ENCODE results near the gene CCSER1.
"Not testable (repeated sequence)": the region's sequence is repeated elsewhere in the genome, so short reads cannot be mapped to it uniquely, and the experiment has no call there.

The CCSER1 gene

DNA sequence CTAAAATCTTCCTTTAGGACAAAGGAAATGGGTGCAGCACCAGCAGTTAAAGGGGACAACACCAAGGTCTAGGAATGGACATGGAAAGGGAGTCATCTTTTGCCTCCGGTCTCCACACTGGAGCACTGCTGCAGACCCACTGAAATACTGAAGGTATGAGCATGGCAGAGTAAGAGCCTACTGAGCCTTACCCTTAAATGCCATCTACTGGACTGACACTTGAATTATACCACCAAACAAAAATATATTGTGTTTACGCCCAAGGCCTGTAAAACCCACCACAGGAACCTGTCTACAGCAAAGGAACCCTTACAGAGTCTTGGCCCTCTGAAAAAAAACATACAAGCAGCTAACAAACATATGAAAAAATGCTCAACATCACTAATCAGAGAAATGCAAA, 443.4 kb downstream of the CCSER1 start:
- DNase-seq (ENCODE audit: low read depth): no peak

DNA sequence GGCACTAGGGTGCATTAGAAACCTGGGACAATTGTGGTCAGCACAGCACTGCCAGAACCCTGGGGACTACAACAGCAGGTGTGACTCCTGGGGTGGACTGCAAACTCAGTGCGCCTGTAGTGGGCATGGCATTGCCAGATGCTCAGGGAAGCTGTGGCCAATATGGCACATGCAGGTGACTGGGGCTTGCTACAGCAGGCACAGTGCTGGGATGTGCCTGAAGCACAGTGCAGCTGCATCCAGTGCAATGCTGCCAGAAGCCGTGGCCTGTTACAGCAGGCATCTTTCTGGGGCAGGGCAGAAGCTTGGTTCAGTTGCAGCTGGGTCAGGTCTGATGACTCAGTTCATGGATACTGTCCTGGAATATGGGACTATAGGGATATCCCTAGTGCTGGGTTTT, 445.8 kb downstream of the CCSER1 start:
- no peak for DNase-seq (ENCODE audit: low read depth)

DNA sequence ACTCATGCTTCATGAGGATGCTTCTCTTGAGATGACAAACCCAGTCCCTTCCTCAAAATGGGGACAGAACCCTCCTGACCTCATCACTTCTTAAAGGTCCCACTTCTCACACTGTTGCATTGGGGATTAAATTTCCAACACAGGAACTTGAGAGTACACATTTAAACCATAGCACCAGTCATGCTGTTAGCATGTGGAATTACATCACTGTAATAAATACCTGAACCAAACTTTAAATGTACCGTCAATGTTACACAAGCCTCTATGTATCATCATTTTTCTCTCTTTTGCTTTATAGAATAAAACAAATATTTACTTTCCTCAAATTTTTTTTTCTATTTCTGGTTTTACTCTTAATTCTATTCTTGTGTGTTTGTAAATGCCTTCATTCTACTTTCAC, 448.2 kb downstream of the CCSER1 start:
- DNase-seq (ENCODE audit: low read depth): no peak

DNA sequence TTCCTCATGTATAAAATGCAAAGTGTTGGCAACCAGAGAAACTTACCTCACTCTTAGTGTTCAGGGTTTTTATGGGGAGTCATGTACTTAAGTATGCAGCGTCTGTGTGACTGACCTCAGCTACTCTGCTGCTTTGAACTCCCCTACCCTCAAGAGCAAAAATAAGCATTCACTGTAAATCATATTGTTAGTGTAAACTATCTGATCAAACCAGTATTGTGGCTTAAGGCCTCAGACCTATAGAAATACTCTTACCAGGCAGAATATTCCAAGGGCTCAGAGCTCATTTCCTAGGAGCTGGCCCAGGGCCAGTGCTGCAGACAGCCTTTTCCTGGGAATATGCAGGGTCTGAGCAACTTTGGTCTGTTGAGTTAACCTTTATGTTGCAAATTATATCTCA, 453.1 kb downstream of the CCSER1 start:
- no peak for DNase-seq (ENCODE audit: low read depth)

DNA sequence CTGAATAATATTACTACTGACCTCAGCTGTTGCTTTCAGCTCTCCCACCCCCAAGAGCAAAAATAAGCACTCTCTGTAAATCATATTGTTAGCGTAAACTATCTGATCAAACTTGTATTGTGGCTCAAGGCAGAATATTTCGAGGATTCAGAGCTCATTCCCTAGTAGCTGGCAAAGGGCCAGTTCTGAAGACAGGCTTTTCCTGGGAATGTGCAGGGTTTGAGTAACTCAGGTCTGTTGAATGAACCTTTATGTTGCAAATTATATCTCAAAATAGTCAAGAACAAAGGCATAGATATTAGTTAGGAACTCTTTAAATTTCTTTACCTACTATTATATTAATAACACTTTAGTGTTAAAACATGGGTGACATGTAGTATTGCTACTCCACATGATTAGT, 454.9 kb downstream of the CCSER1 start:
- no peak for DNase-seq (ENCODE audit: low read depth)

DNA sequence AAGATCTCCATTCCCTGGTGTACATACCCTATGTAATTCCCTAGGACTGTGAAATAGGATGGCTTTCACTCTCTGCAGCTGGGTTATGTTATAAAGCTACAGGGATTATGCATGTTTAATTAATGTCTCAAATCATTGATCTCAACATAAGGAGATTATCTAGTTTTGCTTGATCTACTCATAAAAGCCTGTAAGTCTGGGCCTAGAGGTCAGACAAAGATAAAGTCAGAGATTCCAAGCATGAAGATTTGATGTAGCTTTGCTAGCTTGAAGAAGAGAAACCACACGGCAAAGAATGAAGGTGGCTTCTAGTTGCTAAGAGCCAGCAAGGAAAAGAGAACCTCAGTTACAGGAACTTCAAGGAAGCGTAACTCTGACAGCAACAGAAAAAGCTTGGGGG, 456.9 kb downstream of the CCSER1 start:
- no peak for DNase-seq (ENCODE audit: low read depth)

DNA sequence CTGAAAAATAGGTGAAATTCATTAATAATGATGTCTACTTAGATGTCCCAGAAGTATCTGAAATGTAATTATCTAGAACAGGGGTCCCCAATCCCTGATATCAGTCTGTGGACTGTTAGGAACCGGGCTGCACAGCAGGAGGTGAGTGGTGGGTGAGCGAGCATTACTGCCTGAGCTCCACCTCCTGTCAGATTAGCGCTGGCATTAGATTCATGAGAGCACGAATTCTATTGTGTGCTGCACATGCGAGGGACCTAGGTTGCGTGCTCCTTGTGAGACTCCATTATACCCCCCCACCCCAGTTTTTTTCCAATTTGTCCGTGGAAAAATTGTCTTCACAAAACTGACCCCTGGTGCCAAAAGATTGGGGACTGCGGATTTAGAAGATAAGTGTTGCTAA, 458.8 kb downstream of the CCSER1 start:
- no peak for DNase-seq (ENCODE audit: low read depth)

DNA sequence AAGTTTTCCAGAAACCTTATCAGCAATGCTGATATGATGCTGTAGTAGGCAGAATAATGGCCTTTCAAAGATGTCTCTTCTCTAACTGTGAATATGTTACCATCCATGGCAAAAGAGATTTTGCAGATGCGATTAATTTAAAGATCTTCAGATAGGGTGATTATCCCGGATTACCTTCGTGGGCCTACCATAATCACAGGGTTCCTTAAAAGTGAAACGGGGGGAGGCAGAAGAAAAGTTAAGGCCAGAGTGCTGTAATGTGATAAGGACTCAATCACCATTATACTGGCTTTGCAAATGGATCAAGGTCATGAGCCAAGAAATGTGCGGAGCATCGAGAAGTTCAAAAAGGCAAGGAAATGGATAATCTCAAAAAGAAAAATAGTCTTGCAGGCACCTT, 459.6 kb downstream of the CCSER1 start:
- DNase-seq (ENCODE audit: low read depth): no peak

DNA sequence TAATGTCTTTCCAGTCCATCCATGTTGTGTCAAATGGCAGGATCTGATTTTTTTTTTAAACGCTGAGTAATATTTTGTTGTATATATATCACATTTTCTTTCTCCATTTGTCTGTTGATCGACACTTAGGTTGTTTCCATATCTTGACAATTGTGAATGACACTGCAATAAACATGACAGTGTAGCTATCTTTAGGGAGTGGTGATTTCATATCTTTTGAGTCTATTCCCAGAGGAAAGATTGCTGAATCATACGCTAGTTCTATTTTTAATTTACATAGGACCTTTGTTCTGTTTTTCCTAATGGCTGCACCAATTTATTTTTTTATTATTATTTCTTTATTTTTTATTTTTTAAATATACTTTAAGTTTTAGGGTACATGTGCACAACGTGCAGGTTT, 470.7 kb downstream of the CCSER1 start:
- DNase-seq (ENCODE audit: low read depth): no peak

DNA sequence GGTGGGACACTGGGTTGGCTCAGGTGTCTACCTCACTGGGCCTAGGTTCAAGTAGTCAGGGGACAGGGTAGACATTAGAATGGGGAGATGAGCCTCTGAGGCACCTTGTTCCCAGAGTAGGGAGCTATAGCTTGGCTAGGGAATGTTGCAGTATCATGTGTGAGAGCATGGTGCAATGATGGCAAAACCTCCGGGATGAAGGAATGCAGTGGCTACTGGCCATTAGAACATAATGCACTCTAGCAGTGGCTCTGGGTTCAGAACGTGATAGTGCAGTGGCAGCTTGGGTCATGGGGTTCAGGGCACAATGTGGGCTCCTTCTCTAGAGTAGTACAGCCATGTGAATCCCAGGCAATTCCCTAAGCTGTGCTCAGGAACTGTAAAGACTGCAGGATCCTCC, 471.5 kb downstream of the CCSER1 start:
- DNase-seq (ENCODE audit: low read depth): no peak

DNA sequence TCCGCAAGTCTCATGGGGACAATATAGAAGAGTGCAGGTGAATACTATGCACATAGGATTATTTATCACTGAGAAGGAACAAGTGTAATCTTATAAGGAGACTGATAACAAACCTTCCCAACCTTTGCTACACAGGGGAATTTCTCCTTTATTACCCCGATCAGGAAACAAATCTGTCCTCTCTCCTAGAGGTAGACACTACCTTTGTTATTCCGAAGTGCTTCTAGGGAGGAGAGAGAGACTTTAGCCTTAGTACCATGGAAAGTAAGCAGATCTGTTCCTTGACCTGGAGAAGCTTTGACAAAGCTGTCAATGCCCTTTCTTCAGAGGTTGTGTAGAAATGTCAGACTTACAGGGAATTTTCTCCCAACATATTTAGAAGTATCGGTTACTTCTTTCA, 475.5 kb downstream of the CCSER1 start:
- no peak for DNase-seq (ENCODE audit: low read depth)

DNA sequence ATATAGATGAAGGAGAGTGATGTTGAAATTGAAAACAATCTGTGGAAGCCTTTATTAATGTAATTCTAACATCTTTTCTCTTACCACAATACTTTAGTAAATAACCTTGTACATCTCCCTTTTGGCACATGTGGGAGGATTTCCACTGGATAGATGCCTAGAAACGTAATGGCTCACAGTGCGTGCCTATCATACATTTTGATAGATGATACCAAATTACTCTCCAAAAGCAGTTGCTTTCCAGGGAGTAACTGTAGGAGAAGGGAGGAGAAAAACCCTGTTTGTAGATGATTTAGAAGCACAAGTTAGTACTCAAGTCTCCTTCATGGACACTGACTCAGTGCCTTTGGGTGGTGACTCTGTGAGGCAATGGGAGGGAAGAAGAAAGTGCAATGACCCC, 476.3 kb downstream of the CCSER1 start:
- DNase-seq (ENCODE audit: low read depth): no peak

DNA sequence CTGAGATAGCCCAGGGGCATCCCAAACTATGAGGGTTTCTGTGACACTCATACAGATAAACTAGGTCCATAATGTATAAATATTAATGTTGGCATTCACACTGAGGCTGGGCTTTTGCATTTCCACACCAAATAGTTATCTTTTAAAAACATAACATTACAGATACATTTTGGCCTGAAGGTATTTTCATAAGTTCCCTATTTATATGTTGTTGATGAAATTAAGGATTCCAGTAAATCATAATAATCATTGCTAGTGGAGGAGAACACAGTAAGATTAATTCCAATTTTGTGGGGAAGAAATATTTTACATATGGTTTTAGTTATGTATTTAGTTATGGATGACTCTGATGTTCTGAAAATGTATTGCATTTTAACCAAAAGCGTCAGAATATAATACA, 479.6 kb downstream of the CCSER1 start:
- no peak for DNase-seq (ENCODE audit: low read depth)

DNA sequence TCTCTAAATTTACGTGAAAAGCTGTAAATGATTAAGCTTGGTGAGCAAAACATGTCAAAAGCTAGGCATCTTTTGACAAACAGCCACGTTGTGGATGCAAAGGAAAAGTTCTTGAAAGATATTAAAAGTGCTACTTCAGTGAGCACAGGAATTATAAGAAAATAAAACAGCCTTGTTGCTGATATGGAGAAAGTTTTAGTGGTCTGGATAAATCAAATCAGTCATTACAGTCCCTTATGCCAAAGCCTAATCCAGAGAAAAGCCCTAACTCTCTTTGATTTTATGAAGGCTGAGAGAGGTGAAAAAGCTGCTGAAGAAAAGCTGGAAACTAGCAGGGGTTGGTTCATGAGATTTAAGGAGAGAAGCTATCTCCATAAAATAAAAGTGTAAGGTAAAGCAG, 487.2 kb downstream of the CCSER1 start:
- DNase-seq (ENCODE audit: low read depth): no peak

DNA sequence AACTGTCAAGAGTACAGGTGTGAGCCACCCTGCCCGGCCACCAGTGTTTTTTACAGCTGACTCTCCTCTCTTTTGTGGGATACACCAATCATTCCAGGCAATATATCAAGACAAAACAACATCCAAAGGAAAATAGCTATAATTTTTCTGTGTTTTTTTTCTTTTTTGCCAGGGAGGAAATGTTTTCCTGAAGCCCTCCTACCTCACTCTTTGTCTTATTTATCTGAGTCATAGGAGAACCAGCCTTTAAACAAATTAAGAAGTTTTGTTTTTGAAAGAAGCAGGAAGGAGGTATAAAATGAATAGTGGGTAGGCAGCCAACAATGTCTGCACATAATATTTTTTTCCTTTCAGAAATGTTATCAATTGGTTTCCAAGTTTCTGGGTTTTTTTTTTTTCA, 493.9 kb downstream of the CCSER1 start:
- DNase-seq (ENCODE audit: low read depth): no peak

DNA sequence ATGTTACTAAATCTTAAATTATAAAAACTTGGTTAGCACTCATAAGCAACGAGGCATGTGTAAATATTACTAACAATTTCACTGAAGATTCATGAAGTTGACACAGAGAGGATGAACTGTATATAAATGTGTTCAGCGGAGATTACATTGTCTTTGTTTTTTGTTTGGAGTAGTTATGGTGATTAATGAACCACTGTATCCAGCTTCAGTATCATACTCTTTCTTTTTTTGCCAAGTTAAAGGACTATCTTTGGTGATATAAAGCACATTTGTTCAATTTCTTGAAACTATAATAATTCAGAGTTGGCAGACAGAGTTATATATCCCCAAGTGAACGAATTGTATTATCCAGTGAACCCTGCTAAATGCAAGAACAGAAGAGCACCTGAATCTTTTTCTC, 497.6 kb downstream of the CCSER1 start:
- DNase-seq (ENCODE audit: low read depth): no peak

DNA sequence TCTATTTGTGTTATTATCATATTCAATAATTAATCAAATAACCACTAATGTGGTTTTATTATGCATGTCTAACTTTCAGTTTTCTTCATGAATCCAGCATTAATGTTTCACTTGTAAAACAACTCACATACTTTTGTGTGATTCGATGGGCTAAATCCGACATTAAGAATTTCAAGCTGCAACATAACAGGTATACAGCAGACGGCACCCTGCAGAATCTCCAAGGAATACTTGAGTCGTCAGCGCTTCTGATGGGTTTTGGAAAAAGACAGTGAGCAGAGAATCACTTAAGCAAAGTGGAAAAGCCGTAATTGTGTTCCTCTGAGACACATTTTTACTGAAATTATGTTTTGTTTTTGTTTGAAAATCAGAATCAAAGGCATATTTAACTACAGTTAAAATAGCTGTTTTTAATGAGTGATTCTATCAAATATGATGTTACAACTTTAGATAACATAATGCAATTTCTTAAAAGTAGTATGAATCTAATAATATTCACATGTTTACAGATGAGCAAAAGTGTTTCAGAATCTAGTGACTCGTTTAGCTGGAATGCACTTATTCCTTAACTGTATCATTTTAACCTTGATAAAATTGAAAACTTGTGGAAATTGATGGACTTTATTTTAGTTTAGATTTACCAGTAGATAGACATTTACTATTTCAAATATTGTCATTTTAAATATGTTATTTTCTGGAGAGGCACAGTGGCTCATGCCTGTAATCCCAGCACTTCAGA, 514.8 kb downstream of the CCSER1 start:
- DNase-seq (ENCODE audit: low read depth): no peak

DNA sequence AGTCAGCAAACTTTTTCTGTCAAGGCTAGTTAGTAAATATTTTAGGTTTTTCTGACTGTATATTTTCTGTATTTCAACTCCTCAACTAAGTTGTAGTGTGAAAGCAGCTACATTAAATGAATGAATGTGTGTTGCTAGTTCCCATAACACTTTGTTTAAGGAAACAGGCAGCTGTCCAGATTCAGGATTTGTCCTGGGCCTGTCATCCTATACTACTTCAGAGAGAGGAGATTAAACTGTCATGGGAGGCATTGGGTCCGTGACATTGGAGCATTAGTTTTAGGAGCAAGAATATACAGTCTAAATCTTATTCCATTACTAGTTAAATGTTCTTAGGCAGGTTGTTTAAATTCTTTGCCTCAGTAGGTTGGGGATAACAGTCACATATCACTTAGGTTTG, 516.0 kb downstream of the CCSER1 start:
- no peak for DNase-seq (ENCODE audit: low read depth)

DNA sequence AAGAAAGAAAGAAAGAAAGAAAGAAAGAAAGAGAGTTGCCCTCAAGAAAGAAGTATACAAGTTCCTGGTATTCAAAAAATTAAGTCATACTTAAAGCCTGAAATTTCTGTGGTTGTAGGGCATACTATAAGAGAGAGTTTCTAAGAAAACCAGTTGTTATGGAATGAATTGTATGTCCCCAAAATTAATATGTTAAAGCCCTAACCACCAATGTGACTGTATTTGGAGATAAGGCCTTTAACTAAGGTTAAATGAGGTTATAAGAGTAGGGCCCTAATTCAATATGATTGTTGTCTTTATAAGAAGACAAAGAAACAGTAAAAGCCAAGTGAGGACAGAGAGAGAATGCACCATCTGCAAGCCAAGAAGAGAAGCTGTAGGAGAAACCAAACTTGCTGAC, 521.1 kb downstream of the CCSER1 start:
- no peak for DNase-seq (ENCODE audit: low read depth)

DNA sequence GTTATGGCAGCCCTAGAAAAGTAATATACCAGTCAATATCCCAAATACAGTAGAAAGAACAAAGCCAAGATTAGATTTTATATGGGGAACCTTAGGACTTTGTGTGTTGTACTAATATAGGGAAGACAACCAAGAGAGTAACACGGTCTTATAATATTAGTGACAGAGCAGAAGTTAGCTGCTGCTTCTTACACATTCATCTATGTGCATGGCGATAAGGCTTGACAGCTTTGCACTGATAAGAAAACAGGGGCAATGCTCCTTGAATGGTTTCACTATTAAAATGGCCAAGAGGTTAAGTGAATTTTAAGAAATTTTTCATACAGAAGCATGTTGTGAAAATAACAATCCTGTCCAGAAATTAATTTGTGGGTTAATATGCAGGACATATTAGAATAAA, 521.6 kb downstream of the CCSER1 start:
- DNase-seq (ENCODE audit: low read depth): no peak

DNA sequence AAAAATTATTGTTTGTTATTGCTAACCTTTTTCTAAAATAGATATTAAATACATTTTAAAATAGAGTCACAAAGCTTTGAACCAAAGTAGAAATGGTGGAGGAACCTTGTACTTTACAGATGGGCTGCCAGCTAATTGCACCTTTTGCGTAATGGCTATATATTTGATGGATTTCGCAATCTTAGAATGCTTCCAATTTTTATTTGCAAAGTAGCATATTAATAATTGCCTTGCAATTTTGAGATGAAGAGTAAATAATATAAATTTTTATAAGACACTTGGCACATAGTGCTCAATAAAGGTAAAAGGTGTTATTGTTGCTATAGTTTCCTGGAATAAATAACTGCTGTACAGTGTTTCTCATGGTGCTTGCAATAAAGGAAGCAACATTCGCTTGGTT, 533.5 kb downstream of the CCSER1 start:
- no peak for DNase-seq (ENCODE audit: low read depth)

DNA sequence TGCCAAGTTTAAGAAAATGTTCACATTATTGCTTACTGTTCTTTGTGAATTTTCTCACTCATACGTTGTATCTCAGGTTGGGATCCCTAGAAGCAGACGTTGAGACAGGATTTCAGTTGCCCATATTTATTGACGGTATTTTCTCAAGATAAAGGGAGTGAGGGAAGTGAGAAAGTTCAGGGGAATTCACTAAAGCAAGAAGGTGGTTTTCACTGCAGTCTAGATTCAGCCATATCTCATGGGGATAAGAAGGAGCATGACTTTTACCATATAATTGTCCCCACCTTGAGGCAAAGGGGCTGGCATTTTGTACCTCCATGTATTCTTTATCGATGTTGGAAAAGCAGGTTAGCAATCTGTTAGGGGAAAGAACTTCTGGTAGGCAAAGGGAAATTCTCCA, 543.0 kb downstream of the CCSER1 start:
- DNase-seq (ENCODE audit: low read depth): no peak

DNA sequence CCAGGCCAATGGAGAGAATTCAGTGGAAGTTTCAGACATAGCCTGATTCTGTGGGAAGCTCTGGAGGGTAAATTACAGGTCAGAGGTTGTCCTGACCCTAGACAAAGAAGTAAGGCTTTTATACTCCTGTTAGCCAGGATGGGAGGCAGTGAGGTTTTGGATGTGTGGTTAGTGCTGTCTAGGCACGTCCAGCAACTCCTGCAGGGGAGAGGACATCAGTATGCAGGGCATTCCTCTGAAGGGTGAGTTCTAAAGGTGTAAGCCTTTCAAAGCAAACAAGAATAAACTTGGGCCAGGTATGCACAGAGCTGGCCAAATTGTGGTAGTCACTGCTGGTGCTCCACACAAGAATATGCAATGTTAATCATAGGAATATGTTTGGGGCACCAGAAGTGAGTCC, 562.5 kb downstream of the CCSER1 start:
- no peak for DNase-seq (ENCODE audit: low read depth)

DNA sequence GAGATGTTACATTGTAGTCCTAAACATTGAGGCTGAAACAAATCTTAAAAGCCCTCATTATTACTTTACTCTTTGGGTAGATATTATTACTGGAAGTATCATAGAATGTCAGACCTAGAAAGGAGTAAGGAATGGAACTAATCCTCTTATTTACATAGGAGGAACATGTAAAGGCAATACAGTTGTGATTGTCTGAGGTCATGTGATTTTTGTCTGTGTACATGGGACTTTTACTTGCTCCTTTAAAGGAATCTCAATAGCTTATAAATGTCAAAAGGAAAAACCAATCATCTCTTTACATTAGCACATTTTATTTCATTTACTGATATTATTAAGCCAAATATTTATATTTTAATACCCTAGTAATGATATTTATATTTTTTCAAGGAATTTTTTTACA, 568.2 kb downstream of the CCSER1 start:
- no peak for DNase-seq (ENCODE audit: low read depth)

DNA sequence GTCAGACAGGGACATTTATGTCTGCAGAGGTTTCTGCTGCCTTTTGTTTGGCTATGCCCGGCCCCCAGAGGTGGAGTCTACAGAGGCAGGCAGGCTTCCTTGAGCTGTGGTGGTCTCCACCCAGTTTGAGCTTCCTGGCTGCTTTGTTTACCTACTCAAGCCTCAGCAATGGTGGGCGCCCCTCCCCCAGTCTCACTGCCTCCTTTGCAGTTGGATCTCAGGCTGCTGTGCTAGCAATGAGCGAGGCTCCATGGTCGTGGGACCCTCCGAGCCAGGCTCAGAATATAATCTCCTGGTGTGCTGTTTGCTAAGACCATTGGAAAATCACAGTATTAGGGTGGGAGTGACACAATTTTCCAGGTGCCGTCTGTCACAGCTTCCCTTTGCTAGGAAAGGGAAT, 578.3 kb downstream of the CCSER1 start:
- DNase-seq (ENCODE audit: low read depth): not testable (repeated sequence)
